Spleen (tissue), 11 donors: Measurements from ENCODE around the gene RBP2. TPM values are rescaled to one million over a fixed set of nuclear protein-coding genes. Genes with fewer than 3 reads are reported as not detected.

Experiments
- DNase-seq: peaks from one replicate; pipeline ENCODE4 v3.0.0-alpha.2; 2020
- H3K27ac ChIP-seq, 8 donors: fragments of 200-600 bp; sonication (generic) in 7 of 8; 1 replicate in 4 of 8; 2 replicates in 4 of 8; pipeline versions ENCODE4 v1.5.0 to v1.8.0; 2016 to 2021; ENCODE audit warnings: inconsistent platforms in 4 of 8, mild to moderate bottlenecking in 4 of 8, moderate library complexity in 1 of 8
- H3K27me3 ChIP-seq, 7 donors: fragments of 200-600 bp; sonication (generic) in 6 of 7; replicated peaks in 1 of 7; 1 replicate in 4 of 7; 2 replicates in 3 of 7; pipeline versions ENCODE4 v1.5.0 to v1.8.0; 2016 to 2021; ENCODE audit warnings: inconsistent platforms in 3 of 7, mild to moderate bottlenecking in 1 of 7
- H3K36me3 ChIP-seq, 6 donors: fragments of 200-600 bp; sonication (generic) in 5 of 6; 1 replicate in 4 of 6; 2 replicates in 2 of 6; pipeline versions ENCODE4 v1.5.0 to v1.8.0; 2016 to 2021; ENCODE audit warnings: inconsistent platforms in 2 of 6
- H3K4me1 ChIP-seq, 6 donors: fragments of 200-600 bp; sonication (generic) in 5 of 6; 1 replicate in 3 of 6; 2 replicates in 3 of 6; pipeline versions ENCODE4 v1.5.0 to v1.8.0; 2016 to 2021; ENCODE audit warnings: inconsistent platforms in 3 of 6
- H3K4me3 ChIP-seq, 8 donors: fragments of 200-600 bp; sonication (generic) in 7 of 8; 1 replicate in 4 of 8; 2 replicates in 4 of 8; pipeline versions ENCODE4 v1.5.0 to v1.8.0; 2016 to 2021; ENCODE audit warnings: inconsistent platforms in 4 of 8, mild to moderate bottlenecking in 4 of 8, moderate library complexity in 2 of 8
- H3K9me3 ChIP-seq, 8 donors: fragments of 200-600 bp; sonication (generic) in 7 of 8; 1 replicate in 4 of 8; 2 replicates in 4 of 8; pipeline versions ENCODE4 v1.5.0 to v1.8.0; 2016 to 2021; ENCODE audit warnings: inconsistent platforms in 4 of 8
- CTCF ChIP-seq, 11 experiments: fragments of 200-600 bp in 7 of 11; fragments of 450-650 bp in 4 of 11; sonication (generic) in 4 of 11; IDR thresholded peaks in 8 of 11; conservative IDR thresholded peaks in 3 of 11; 1 replicate in 7 of 11; 2 replicates in 4 of 11; pipeline versions ENCODE4 v1.4.0 to v1.8.0; 2016 to 2021; ENCODE audit warnings: antibody characterized with exemption in 11 of 11, inconsistent platforms in 4 of 11, mild to moderate bottlenecking in 1 of 11
- POLR2A ChIP-seq, 3 donors: fragments of 450-650 bp; IDR thresholded peaks; one replicate each; pipeline ENCODE4 v1.5.1; 2017; ENCODE audit warnings: antibody characterized with exemption in 3 of 3, mild to moderate bottlenecking in 1 of 3
- POLR2AphosphoS5 ChIP-seq, 3 donors: sonication (generic); formaldehyde crosslinking; IDR thresholded peaks; one replicate each; pipeline ENCODE4 v1.5.1; 2017; ENCODE audit warnings: antibody characterized with exemption in 3 of 3
- whole genome bisulfite sequencing, 5 donors: extraction: QIAGEN DNeasy Blood & Tissue Kit in 3 of 5; methylation state at CpG; one replicate each; pipeline versions ENCODE4 v1.1.5 to v1.1.7; 2013 to 2018; 5-methylcytosine and 5-hydroxymethylcytosine counted together
- intact Hi-C: fragments of 100-400 bp; cut with DNase I; formaldehyde crosslinking; loops from one replicate; pipeline ENCODE4 v1.15.0; 2023; ENCODE audit warnings: low total_unique reads
- polyA plus RNA-seq, 3 donors: library from polyadenylated mRNA; stranded (reverse); fragments of 200-250 nt; gene quantifications; one replicate each; pipeline ENCODE4 v1.2.1, GENCODE V29; 2013
- total RNA-seq, 7 donors: library from RNA; depleted of rRNA in 3 of 7; stranded (reverse); fragments of >200 nt in 3 of 7; fragmentation: NEBNext Ultra II Directional in 4 of 7; extraction: Animal tissue kit (Norgen Biotek cat#: 25700) in 4 of 7; gene quantifications; one replicate each; pipeline versions ENCODE4 v1.1.0 to v1.2.1, GENCODE V29; 2016 to 2021
- donor health status: healthy with polysubstance abuse.
- donor health status: DM: no; HTN: no; CAD: no; lungs with moderate emphysema.
- donor health status: DM: no; HTN: no; CAD: no.
- donor health status: Bipolar disorder and iron deficiency.
- donor health status: healthy.
- donor health status: DM: no; HTN: no; CAD: no.
- donor health status: DM: yes; HTN: yes; CAD: no.

Gene RBP2
- total and polyA plus RNA-seq, 10 donors = 1.2 TPM; not detected in 9

- intact Hi-C loops = no loop called here
- H3K4me1 ChIP-seq = no peaks in the 10 kb centered on the region
- no peak overlapping the region for H3K4me3 ChIP-seq
- no peak for DNase-seq
- H3K9me3 ChIP-seq = no peaks in the 10 kb centered on the region
- no peak overlapping the region for H3K27ac ChIP-seq
- H3K36me3 ChIP-seq = no peaks in the 10 kb centered on the region
- H3K27me3 ChIP-seq = no peaks in the 10 kb centered on the region
- 91 to 98% (median 93%) methylated on average over 6 to 7 of the region's 7 CpGs for WGBS, 5 donors
- TF ChIP-seq POLR2A (IDR thresholded peaks at IDR 0.05) (no peak), POLR2AphosphoS5 (IDR thresholded peaks at IDR 0.05) (no peak), CTCF (IDR thresholded peaks at IDR 0.05 in 8 of 11, conservative IDR thresholded peaks at IDR 0.05 in 3 of 11) (no peak)
These were observed 10.7 kb downstream of the RBP2 start for GRCh38 chr3:139465636-139466035.

GRCh38 chr3:139463466-139463865, 12.8 kb downstream of the RBP2 start:
- Histone ChIP-seq H3K36me3 (no peaks in the 10 kb centered on the region), H3K9me3 (no peaks in the 10 kb centered on the region), H3K27me3 (no peaks in the 10 kb centered on the region), H3K4me1 (no peaks in the 10 kb centered on the region), H3K27ac (no peak overlapping the region), H3K4me3 (no peak overlapping the region)
- intact Hi-C loops = no loop called here
- DNase-seq = no peak
- TF ChIP-seq CTCF (IDR thresholded peaks at IDR 0.05 in 8 of 11, conservative IDR thresholded peaks at IDR 0.05 in 3 of 11) (no peak), POLR2AphosphoS5 (IDR thresholded peaks at IDR 0.05) (no peak), POLR2A (IDR thresholded peaks at IDR 0.05) (no peak)
- WGBS, 5 donors = 62 to 93% (median 78%) methylated on average over 3 of the region's 3 CpGs

GRCh38 chr3:139460529-139460928, 15.8 kb downstream of the RBP2 start:
- Histone ChIP-seq H3K27me3 (no peaks in the 10 kb centered on the region), H3K36me3 (no peaks in the 10 kb centered on the region), H3K4me3 (no peak overlapping the region), H3K9me3 (no peaks in the 10 kb centered on the region), H3K27ac (no peak overlapping the region), H3K4me1 (no peaks in the 10 kb centered on the region)
- intact Hi-C loops = no loop called here
- DNase-seq = no peak
- no peak for TF ChIP-seq POLR2A (IDR thresholded peaks at IDR 0.05)
- no peak for TF ChIP-seq POLR2AphosphoS5 (IDR thresholded peaks at IDR 0.05)
- no peak for TF ChIP-seq CTCF (IDR thresholded peaks at IDR 0.05 in 8 of 11, conservative IDR thresholded peaks at IDR 0.05 in 3 of 11)
- 70 to 86% (median 81%) methylated on average over 2 of the region's 2 CpGs for WGBS, 5 donors

GRCh38 chr3:139460076-139460475, 16.2 kb downstream of the RBP2 start:
- Histone ChIP-seq H3K4me3 (no peak overlapping the region), H3K4me1 (no peaks in the 10 kb centered on the region), H3K9me3 (no peaks in the 10 kb centered on the region), H3K27me3 (no peaks in the 10 kb centered on the region), H3K27ac (no peak overlapping the region), H3K36me3 (no peaks in the 10 kb centered on the region)
- no peak for DNase-seq
- intact Hi-C loops = no loop called here
- no peak for TF ChIP-seq CTCF (IDR thresholded peaks at IDR 0.05 in 8 of 11, conservative IDR thresholded peaks at IDR 0.05 in 3 of 11)
- TF ChIP-seq POLR2A (IDR thresholded peaks at IDR 0.05) = no peak
- no peak for TF ChIP-seq POLR2AphosphoS5 (IDR thresholded peaks at IDR 0.05)
